Heart left ventricle (tissue), 16 donors: Measurements from ENCODE around the gene ELFN2. TPM values are rescaled to one million over a fixed set of nuclear protein-coding genes. Genes with fewer than 3 reads are reported as not detected.

Source experiments
- ATAC-seq, 4 donors: fragments of 200-7000 bp; cut with Tn5 transposase; one replicate each; pipeline ENCODE4 v1.9.1; 2020 to 2022; ENCODE audit warnings: moderate library complexity in 4 of 4, mild to moderate bottlenecking in 3 of 4, moderate number of reproducible peaks in 1 of 4
- DNase-seq, 5 donors: peaks; one replicate each; pipeline ENCODE4 v3.0.0-alpha.2; 2020
- H3K27ac ChIP-seq, 12 donors: fragments of 200-600 bp; sonication (generic) in 4 of 12; one replicate each; pipeline versions ENCODE4 v1.5.0 to v1.8.0; 2016 to 2022; ENCODE audit warnings: mild to moderate bottlenecking in 2 of 12
- H3K27me3 ChIP-seq, 9 donors: fragments of 200-600 bp; sonication (generic) in 2 of 9; one replicate each; pipeline versions ENCODE4 v1.5.1 to v1.8.0; 2016 to 2022; ENCODE audit warnings: mild to moderate bottlenecking in 3 of 9
- H3K36me3 ChIP-seq, 9 donors: fragments of 200-600 bp; sonication (generic) in 2 of 9; one replicate each; pipeline versions ENCODE4 v1.5.0 to v1.8.0; 2018 to 2022; ENCODE audit warnings: mild to moderate bottlenecking in 2 of 9
- H3K4me1 ChIP-seq, 12 donors: fragments of 200-600 bp; sonication (generic) in 4 of 12; one replicate each; pipeline versions ENCODE4 v1.5.0 to v1.8.0; 2016 to 2022; ENCODE audit warnings: mild to moderate bottlenecking in 3 of 12
- H3K4me3 ChIP-seq, 12 donors: fragments of 200-600 bp; sonication (generic) in 4 of 12; one replicate each; pipeline versions ENCODE4 v1.5.0 to v1.8.0; 2017 to 2022; ENCODE audit warnings: mild to moderate bottlenecking in 9 of 12, moderate library complexity in 4 of 12
- H3K9me3 ChIP-seq, 12 donors: fragments of 200-600 bp; sonication (generic) in 4 of 12; one replicate each; pipeline versions ENCODE4 v1.5.0 to v1.8.0; 2016 to 2022; ENCODE audit warnings: mild to moderate bottlenecking in 1 of 12
- CTCF ChIP-seq, 12 donors: fragments of 200-600 bp; sonication (generic) in 4 of 12; IDR thresholded peaks; one replicate each; pipeline versions ENCODE4 v1.5.0 to v1.8.0; 2018 to 2022; ENCODE audit warnings: antibody characterized with exemption in 12 of 12, mild to moderate bottlenecking in 5 of 12
- POLR2A ChIP-seq, 2 donors: fragments of 450-650 bp; IDR thresholded peaks; one replicate each; pipeline ENCODE4 v1.6.1; 2017; ENCODE audit warnings: antibody characterized with exemption in 2 of 2, mild to moderate bottlenecking in 2 of 2, moderate library complexity in 2 of 2
- WGBS, 4 donors: extraction: QIAGEN DNeasy Blood & Tissue Kit in 2 of 4; methylation state at CpG; one replicate each; pipeline versions ENCODE4 v1.1.5 to v1.1.7; 2013 to 2018; 5-methylcytosine and 5-hydroxymethylcytosine counted together
- intact Hi-C, 10 donors: fragments of 100-400 bp; cut with DNase I; formaldehyde crosslinking; loops; one replicate each; pipeline versions ENCODE4 v1.11.1 to v1.14.2; 2022
- polyA plus RNA-seq, 2 donors: library from polyadenylated mRNA; stranded (reverse); fragments of 200-250 nt; gene quantifications; one replicate each; pipeline ENCODE4 v1.2.3, GENCODE V29; 2013
- total RNA-seq, 9 donors: library from RNA; depleted of rRNA in 2 of 9; stranded (reverse); fragments of >200 nt in 2 of 9; fragmentation: NEBNext Ultra II Directional in 3 of 9; extraction: Animal tissue kit (Norgen Biotek cat#: 25700) in 3 of 9; gene quantifications; one replicate each; pipeline versions ENCODE4 v1.1.0 to v1.2.4, GENCODE V29; 2016 to 2023
- donor health status: ischemic (EF 13 %, LVEDD 7.1; RV severe dilation, severe dysfunction).
- donor health status: healthy with polysubstance abuse.
- donor health status: DM: no; HTN: yes; CAD: no.
- donor health status: DM: no; HTN: no; CAD: no.
- donor health status: ischemic (EF 25% LVEDD 6.9; RV normal size, moderate dysfunction).
- donor health status: ischemic (EF 25% LVEDD 5.7; RV mildly dilated, moderate dysfunction).
- donor health status: healthy.
- donor health status: DM: yes; HTN: yes; CAD: no.
- donor health status: ischemic (EF 35%, LVEDD 5.7; RV mildly dilated, moderate dysfunction).
- donor health status: nonischemic (EF 11% LVEDD 7.7; RV severe dilation, severe dysfunction).
- donor health status: DM: yes; HTN: yes; CAD: no.
- donor health status: PGD.
- donor health status: ischemic (EF 29% LVEDD 5.4; RV normal size, mild dysfunction).
- donor health status: nonischemic (EF 23%, LVEDD 6.1; RV moderate dilation, normal function).

The ELFN2 gene
- total and polyA plus RNA-seq, 11 donors, result 0.01 to 0.72 (median 0.05) TPM; not detected in 4

- no peak for ATAC-seq
- WGBS, 4 donors, result 65 to 82% (median 75%) methylated on average over 14 of the region's 14 CpGs
- Histone ChIP-seq H3K36me3 (no peaks in the 10 kb centered on the region), H3K4me3 (no peak overlapping the region), H3K9me3 (no peaks in the 10 kb centered on the region), H3K27ac (no peak overlapping the region), H3K27me3 (peaks cover 6 to 75% (median 40%) of the 10 kb centered on the region in 9 donors), H3K4me1 (peaks cover 0 to 7% (median 0%) of the 10 kb centered on the region in 12 donors)
- intact Hi-C loops, result no loop called here
- no peak for DNase-seq
- no peak for TF ChIP-seq CTCF (IDR thresholded peaks at IDR 0.05)
Observed at GRCh38 chr22:37377927-37378326, 49.4 kb downstream of the ELFN2 start.

GRCh38 chr22:37377138-37377537 is 50.1 kb downstream of the ELFN2 start:
- intact Hi-C loops, result no loop called here
- ATAC-seq, result no peak
- TF ChIP-seq CTCF (IDR thresholded peaks at IDR 0.05), result no peak
- no peak for TF ChIP-seq POLR2A (IDR thresholded peaks at IDR 0.05)
- DNase-seq, result no peak
- Histone ChIP-seq H3K36me3 (no peaks in the 10 kb centered on the region), H3K4me1 (peaks cover 0 to 7% (median 0%) of the 10 kb centered on the region in 12 donors), H3K4me3 (no peak overlapping the region), H3K27me3 (peaks cover 5 to 78% (median 39%) of the 10 kb centered on the region in 9 donors), H3K9me3 (no peaks in the 10 kb centered on the region), H3K27ac (no peak overlapping the region)
- 57 to 73% (median 61%) methylated on average over 3 of the region's 3 CpGs for WGBS, 4 donors

- TF ChIP-seq CTCF (IDR thresholded peaks at IDR 0.05) (no peak), POLR2A (IDR thresholded peaks at IDR 0.05) (no peak)
- no peak overlapping the region for H3K27ac ChIP-seq
- H3K36me3 ChIP-seq, result no peaks in the 10 kb centered on the region
- peaks cover under 1 to 78% (median 34%) of the 10 kb centered on the region in 9 donors for H3K27me3 ChIP-seq
- no peak for ATAC-seq
- no peak overlapping the region for H3K4me3 ChIP-seq
- H3K9me3 ChIP-seq, result no peaks in the 10 kb centered on the region
- H3K4me1 ChIP-seq, result peaks cover 0 to 7% (median 0%) of the 10 kb centered on the region in 12 donors
- intact Hi-C loops, result no loop called here
- 42 to 60% (median 52%) methylated on average over 3 of the region's 3 CpGs for WGBS, 4 donors
- no peak for DNase-seq
Observed at GRCh38 chr22:37376643-37377042, 50.6 kb downstream of the ELFN2 start.

- WGBS, 4 donors, result 42 to 61% (median 43%) methylated on average over 8 of the region's 8 CpGs
- peaks cover 0 to 7% (median 0%) of the 10 kb centered on the region in 12 donors for H3K4me1 ChIP-seq
- H3K36me3 ChIP-seq, result no peaks in the 10 kb centered on the region
- no peaks in the 10 kb centered on the region for H3K9me3 ChIP-seq
- TF ChIP-seq POLR2A (IDR thresholded peaks at IDR 0.05) (no peak), CTCF (IDR thresholded peaks at IDR 0.05) (no peak)
- no peak overlapping the region for H3K4me3 ChIP-seq
- intact Hi-C loops, result no loop called here
- H3K27me3 ChIP-seq, result peaks cover 0 to 79% (median 29%) of the 10 kb centered on the region in 9 donors
- no peak for DNase-seq
- ATAC-seq, result no peak
- no peak overlapping the region for H3K27ac ChIP-seq
Observed at GRCh38 chr22:37375801-37376200, 51.5 kb downstream of the ELFN2 start.
